HepG2 (cell line): ENCODE data around the gene CIBAR2. TPM values are rescaled to one million over a fixed set of nuclear protein-coding genes. Genes with fewer than 3 reads are reported as not detected.
A peak's percentile ranks its signal among the peaks of the same experiment; 100 is the strongest.

Experiments
- ATF2 ChIP-seq: sonication (generic); formaldehyde crosslinking; IDR thresholded peaks from 2 replicates; pipeline ENCODE4 v1.4.0; 2020; ENCODE audit warnings: missing genetic modification reagents
- FOXP1 ChIP-seq, 2 experiments: fragments of 450-650 bp in 1 of 2; IDR thresholded peaks; 2 replicates each; pipeline ENCODE4 v1.6.1; 2017 to 2018; ENCODE audit warnings: antibody characterized with exemption in 1 of 2
- GLMP ChIP-seq: sonication (generic); formaldehyde crosslinking; IDR thresholded peaks from 2 replicates; pipeline ENCODE4 v1.9.0; 2021; ENCODE audit warnings: missing genetic modification reagents, mild to moderate bottlenecking, borderline replicate concordance
- HHEX ChIP-seq: IDR thresholded peaks from 2 replicates; pipeline ENCODE4 v1.6.1; 2016; ENCODE audit warnings: control low read depth
- KLF12 ChIP-seq: sonication (generic); formaldehyde crosslinking; IDR thresholded peaks from 2 replicates; pipeline ENCODE4 v1.4.0; 2020; ENCODE audit warnings: missing genetic modification reagents, borderline replicate concordance
- KLF15 ChIP-seq: sonication (generic); formaldehyde crosslinking; IDR thresholded peaks from 2 replicates; pipeline ENCODE4 v1.8.1; 2023; ENCODE audit warnings: borderline replicate concordance, mild to moderate bottlenecking, inconsistent platforms, missing genetic modification reagents, mixed read lengths
- MAF1 ChIP-seq: sonication (generic); formaldehyde crosslinking; IDR thresholded peaks from 2 replicates; pipeline ENCODE4 v1.5.0; 2020; ENCODE audit warnings: missing genetic modification reagents, borderline replicate concordance
- MTF2 ChIP-seq: sonication (generic); formaldehyde crosslinking; IDR thresholded peaks from 2 replicates; pipeline ENCODE4 v1.5.0; 2020; ENCODE audit warnings: missing genetic modification reagents, borderline replicate concordance
- NCOA2 ChIP-seq: sonication (generic); formaldehyde crosslinking; IDR thresholded peaks from 2 replicates; pipeline ENCODE4 v1.8.0; 2022; ENCODE audit warnings: inconsistent platforms
- NR0B2 ChIP-seq: sonication (generic); formaldehyde crosslinking; IDR thresholded peaks from 2 replicates; pipeline ENCODE4 v1.4.0; 2020; ENCODE audit warnings: mild to moderate bottlenecking, missing genetic modification reagents
- PBX2 ChIP-seq: IDR thresholded peaks from 2 replicates; pipeline ENCODE4 v1.6.1; 2016; ENCODE audit warnings: control low read depth
- POGZ ChIP-seq: sonication (generic); formaldehyde crosslinking; IDR thresholded peaks from 2 replicates; pipeline ENCODE4 v1.4.0; 2020; ENCODE audit warnings: mild to moderate bottlenecking, missing genetic modification reagents
- RAD51 ChIP-seq: fragments of 450-650 bp; IDR thresholded peaks from 2 replicates; pipeline ENCODE4 v1.6.1; 2016; ENCODE audit warnings: borderline replicate concordance
- SMARCC2 ChIP-seq: fragments of 450-650 bp; IDR thresholded peaks from 2 replicates; pipeline ENCODE4 v1.6.1; 2017; ENCODE audit warnings: antibody characterized with exemption, mild to moderate bottlenecking
- SOX13 ChIP-seq, 3 experiments: fragments of 450-650 bp in 1 of 3; sonication (generic) in 1 of 3; formaldehyde crosslinking in 1 of 3; IDR thresholded peaks in 2 of 3; conservative IDR thresholded peaks in 1 of 3; 2 replicates each; pipeline versions ENCODE4 v1.5.0 to v1.6.1; 2016 to 2020; ENCODE audit warnings: antibody characterized with exemption in 1 of 3, mild to moderate bottlenecking in 1 of 3, missing compliant biosample characterization in 1 of 3, missing genetic modification reagents in 1 of 3, moderate library complexity in 1 of 3
- U2AF1 ChIP-seq: fragments of 200-400 bp; formaldehyde crosslinking; optimal IDR thresholded peaks from 2 replicates; pipeline ENCODE3; 2017; ENCODE audit warnings: mild to moderate bottlenecking, low read depth, low read length
- ZBTB20 ChIP-seq: sonication (generic); formaldehyde crosslinking; IDR thresholded peaks from 2 replicates; pipeline ENCODE4 v1.8.1; 2023; ENCODE audit warnings: missing genetic modification reagents, low read depth, mild to moderate bottlenecking, borderline replicate concordance
- ZHX1 ChIP-seq: sonication (generic); formaldehyde crosslinking; IDR thresholded peaks from 2 replicates; pipeline ENCODE4 v1.8.1; 2022; ENCODE audit warnings: low read depth, mild to moderate bottlenecking, missing genetic modification reagents
- ZNF136 ChIP-seq: sonication (generic); formaldehyde crosslinking; IDR thresholded peaks from 2 replicates; pipeline ENCODE4 v1.8.1; 2022; ENCODE audit warnings: low read depth, mild to moderate bottlenecking, moderate library complexity, missing genetic modification reagents
- ZNF446 ChIP-seq: sonication (generic); formaldehyde crosslinking; IDR thresholded peaks from 2 replicates; pipeline ENCODE4 v1.5.0; 2020; ENCODE audit warnings: mild to moderate bottlenecking, missing genetic modification reagents
- ZNF629 ChIP-seq: sonication (generic); formaldehyde crosslinking; conservative IDR thresholded peaks from 2 replicates; pipeline ENCODE4 v1.5.0; 2020; ENCODE audit warnings: missing genetic modification reagents
- polyA plus RNA-seq, 8 experiments: library from polyadenylated mRNA; depleted of rRNA in 3 of 8; stranded (reverse) in 7 of 8; unstranded in 1 of 8; fragments of >200 nt; fragmentation: Illumina TruSeq in 4 of 8; extraction: Trizol in 4 of 8; gene quantifications; 2 replicates each; pipeline versions ENCODE4 v1.2.1 to v1.2.3, GENCODE V29; 2011 to 2016; ENCODE audit warnings: low read depth in 4 of 8, missing spikeins in 1 of 8, mixed read lengths in 1 of 8; ENCODE audit not compliant: insufficient read depth in 1 of 8
- total RNA-seq, 5 experiments: library from RNA; depleted of rRNA; stranded (reverse); fragments of >200 nt; fragmentation: Illumina TruSeq; extraction: Trizol; gene quantifications; 2 replicates each; pipeline ENCODE4 v1.2.3, GENCODE V29; 2016; ENCODE audit warnings: low read depth in 1 of 5

CIBAR2 gene
- total and polyA plus RNA-seq, 2 of the 13 experiments (the other 11 are each of a cell fraction or from before 2014, with no cell fraction given): not detected

GRCh38 chr16:85157813-85158742 lies 45.8 kb upstream of the CIBAR2 start (continued):
- no peak for TF ChIP-seq SOX13 (IDR thresholded peaks at IDR 0.05)
- TF ChIP-seq SOX13 (CRISPR knock-in tag; conservative IDR thresholded peaks at IDR 0.05 in 1 of 2, IDR thresholded peaks at IDR 0.05 in 1 of 2): peak in 1 of 2 experiments; percentile 34; a peak in 2 of 4 replicates
- no peak for TF ChIP-seq U2AF1
- no peak; the same call in 1 of the 2 replicates for TF ChIP-seq ZNF629 (CRISPR knock-in tag)
- no peak for TF ChIP-seq ZHX1
- peak; percentile 60; the same call in 1 of the 2 replicates for TF ChIP-seq POGZ
- peak; percentile 72 for TF ChIP-seq ATF2 (CRISPR knock-in tag)
- TF ChIP-seq RAD51: no peak
- no peak for TF ChIP-seq KLF12 (CRISPR knock-in tag)
- TF ChIP-seq NR0B2 (CRISPR knock-in tag): 0 out of 2 replicates have a peak, but pooled peaks have one; percentile 43
- no peak for TF ChIP-seq MAF1 (CRISPR knock-in tag)
- no peak for TF ChIP-seq SMARCC2
- TF ChIP-seq NCOA2 (CRISPR knock-in tag): peak; percentile 73
- no peak for TF ChIP-seq ZNF136 (CRISPR knock-in tag)
- TF ChIP-seq KLF15 (CRISPR knock-in tag): no peak
- peak; percentile 23; the same call in 1 of the 2 replicates for TF ChIP-seq MTF2 (CRISPR knock-in tag)
- no peak for TF ChIP-seq HHEX (CRISPR knock-in tag)
- TF ChIP-seq GLMP (CRISPR knock-in tag): no peak
- TF ChIP-seq FOXP1 (IDR thresholded peaks at IDR 0.05): no peak
- no peak for TF ChIP-seq FOXP1 (CRISPR knock-in tag; IDR thresholded peaks at IDR 0.05)
- TF ChIP-seq PBX2 (CRISPR knock-in tag): no peak
- no peak for TF ChIP-seq ZNF446
- TF ChIP-seq ZBTB20 (CRISPR knock-in tag): peak; percentile 62
